PFSK-1 (cell line): ENCODE measurements around the gene SHC4.

Experiments
- FOXP2 ChIP-seq: optimal IDR thresholded peaks from 2 replicates; pipeline ENCODE3; 2011; ENCODE audit warnings: borderline replicate concordance, control low read depth, inconsistent platforms; ENCODE audit not compliant: insufficient read depth; ENCODE audit errors: extremely low read length, extremely low read depth
- POLR2AphosphoS5 ChIP-seq: IDR thresholded peaks from 2 replicates; pipeline ENCODE4 v1.6.1; 2012; ENCODE audit warnings: low read depth, mild to moderate bottlenecking, control low read depth, low read length, moderate library complexity
- REST ChIP-seq, 2 experiments: IDR thresholded peaks; 2 replicates each; pipeline versions ENCODE4 v1.6.1 to v1.8.0; 2011 to 2012; ENCODE audit warnings: low read depth in 2 of 2, low read length in 2 of 2, control low read depth in 1 of 2, inconsistent platforms in 1 of 2, mild to moderate bottlenecking in 1 of 2, moderate library complexity in 1 of 2; ENCODE audit not compliant: insufficient read depth in 1 of 2

- no peak for TF ChIP-seq FOXP2
- no peak for TF ChIP-seq POLR2AphosphoS5
- no peak for TF ChIP-seq REST (IDR thresholded peaks at IDR 0.05; ENCODE audit: insufficient read depth in 1 of 2, low read depth in 2 of 2, low read length in 2 of 2)
These were observed 21.8 kb downstream of the SHC4 start for GRCh38 chr15:48941904-48942303.
